ENCODE results near the gene ZNF182.

- TF ChIP-seq CTCF (IDR thresholded peaks at IDR 0.05) (no peak), POLR2A (IDR thresholded peaks at IDR 0.05) (no peak)
Observed at GRCh38 chrX:48003367-48003757, 427 bp downstream of the ZNF182 start.
